GM12878 (cell line): ENCODE results near the gene SHROOM3. TPM values are rescaled to one million over a fixed set of nuclear protein-coding genes. Genes with fewer than 3 reads are reported as not detected.

ENCODE experiments used
- ATAC-seq: fragments of 200-7000 bp; cut with Tn5 transposase; 3 replicates; pipeline ENCODE4 v1.9.1; 2020; ENCODE audit warnings: mild to moderate bottlenecking, moderate library complexity
- BruUV-seq: library from RNA; stranded (reverse); fragments of 400-500 nt; replicated peaks from 2 replicates; lab custom pipeline; 2021; lab: Mats Ljungman, UMichigan
- CTCF ChIA-PET: fragments of 300-600 bp; sonication (Branson Sonifier 250); formaldehyde crosslinking; extraction: SDS; loops from one replicate; lab custom pipeline; 2021; ENCODE audit warnings: inconsistent platforms; lab: Yijun Ruan, JAX
- POLR2A ChIA-PET: fragments of 350-600 bp; formaldehyde crosslinking; extraction: SDS; loops from one replicate; lab custom pipeline; 2021; ENCODE audit warnings: inconsistent platforms; lab: Charles Lee
- RAD21 ChIA-PET: fragments of 300-600 bp; sonication (Branson Sonifier 250); formaldehyde crosslinking; loops from one replicate; lab custom pipeline; 2023; ENCODE audit warnings: antibody characterized with exemption; ENCODE audit not compliant: unreplicated experiment; lab: Charles Lee
- SMC1A ChIA-PET: fragments of 300-600 bp; sonication (Branson Sonifier 250); formaldehyde crosslinking; loops from one replicate; lab custom pipeline; 2023; ENCODE audit not compliant: unreplicated experiment, uncharacterized antibody; lab: Charles Lee
- DNase-seq: peaks from one replicate; pipeline ENCODE4 v3.0.0-alpha.2; 2011; ENCODE audit warnings: low read depth, low spot score
- FAIRE-seq: peaks from 3 replicates; lab custom pipeline; 2011; peaks lifted over from hg19 to GRCh38; lab: Jason Lieb, UNC
- H2AFZ ChIP-seq: 2 replicates; pipeline ENCODE4 v1.6.0; 2011; ENCODE audit warnings: low read depth, low read length, control low read depth; ENCODE audit not compliant: control insufficient read depth
- H3K27ac ChIP-seq: 2 replicates; pipeline ENCODE4 v1.5.1; 2011; ENCODE audit warnings: control low read depth; ENCODE audit not compliant: control insufficient read depth, insufficient read depth
- H3K27me3 ChIP-seq, 2 experiments: replicated peaks in 1 of 2; 2 replicates each; pipeline versions ENCODE4 v1.6.0 to v1.6.1; 2011; ENCODE audit warnings: low read length in 1 of 2; ENCODE audit not compliant: control insufficient read depth in 2 of 2, insufficient read depth in 2 of 2
- H3K36me3 ChIP-seq, 2 experiments: 2 replicates each; pipeline ENCODE4 v1.5.1; 2011; ENCODE audit warnings: low read length in 1 of 2; ENCODE audit not compliant: control insufficient read depth in 2 of 2, insufficient read depth in 2 of 2
- H3K4me1 ChIP-seq: 2 replicates; pipeline ENCODE4 v1.6.1; 2011; ENCODE audit warnings: mild to moderate bottlenecking, low read length, moderate library complexity, mixed read lengths; ENCODE audit not compliant: control insufficient read depth, insufficient read depth
- H3K4me2 ChIP-seq: 2 replicates; pipeline ENCODE4 v1.6.0; 2011; ENCODE audit warnings: control low read depth; ENCODE audit not compliant: control insufficient read depth, insufficient read depth
- H3K4me3 ChIP-seq: fragments of 200-600 bp; sonication (generic); 2 replicates; pipeline ENCODE4 v1.5.1; 2016
- H3K79me2 ChIP-seq: 2 replicates; pipeline ENCODE4 v1.6.0; 2011; ENCODE audit warnings: low read length; ENCODE audit not compliant: control insufficient read depth, insufficient read depth
- H3K9ac ChIP-seq: 2 replicates; pipeline ENCODE4 v1.8.0; 2011; ENCODE audit warnings: low read length, control low read depth, mixed read lengths; ENCODE audit not compliant: control insufficient read depth, insufficient read depth
- H3K9me3 ChIP-seq: replicated peaks from 3 replicates; pipeline ENCODE4 v1.5.1; 2011; ENCODE audit warnings: mild to moderate bottlenecking, low read length; ENCODE audit not compliant: control insufficient read depth, insufficient read depth
- H4K20me1 ChIP-seq: 2 replicates; pipeline ENCODE4 v1.6.0; 2011; ENCODE audit not compliant: control insufficient read depth, insufficient read depth
- BRCA1 ChIP-seq: IDR thresholded peaks from 2 replicates; pipeline ENCODE4 v1.6.1; 2011; ENCODE audit warnings: low read depth, low read length, improper control_type of control experiment
- CREM ChIP-seq: IDR thresholded peaks from 2 replicates; pipeline ENCODE4 v1.6.1; 2014; ENCODE audit warnings: antibody characterized with exemption, low read depth
- GATAD2B ChIP-seq: fragments of 450-650 bp; conservative IDR thresholded peaks from 2 replicates; pipeline ENCODE4 v1.6.1; 2017; ENCODE audit warnings: low read depth, mild to moderate bottlenecking, moderate library complexity
- HDGF ChIP-seq: fragments of 450-650 bp; IDR thresholded peaks from 2 replicates; pipeline ENCODE4 v1.6.1; 2016; ENCODE audit warnings: antibody characterized with exemption
- HSF1 ChIP-seq: fragments of 150-350 bp; IDR thresholded peaks from 2 replicates; pipeline ENCODE4 v1.6.1; 2014; ENCODE audit warnings: mild to moderate bottlenecking, low read depth, low read length
- KAT2A ChIP-seq: conservative IDR thresholded peaks from 2 replicates; pipeline ENCODE4 v1.6.1; 2011; ENCODE audit warnings: low read depth, low read length; ENCODE audit not compliant: control insufficient read depth
- MTA2 ChIP-seq: fragments of 450-650 bp; IDR thresholded peaks from 2 replicates; pipeline ENCODE4 v1.6.1; 2016; ENCODE audit warnings: low read depth, mild to moderate bottlenecking, moderate library complexity
- MXI1 ChIP-seq: fragments of 150-350 bp; IDR thresholded peaks from 2 replicates; pipeline ENCODE4 v1.6.1; 2011; ENCODE audit warnings: low read depth, mild to moderate bottlenecking, inconsistent platforms, low read length, improper control_type of control experiment
- MYB ChIP-seq: fragments of 150-350 bp; IDR thresholded peaks from 2 replicates; pipeline ENCODE4 v1.6.1; 2014; ENCODE audit warnings: mild to moderate bottlenecking, low read depth, low read length, borderline replicate concordance
- NFYB ChIP-seq: IDR thresholded peaks from 2 replicates; pipeline ENCODE4 v1.6.1; 2011; ENCODE audit warnings: low read depth, mild to moderate bottlenecking, low read length, improper control_type of control experiment, moderate library complexity; ENCODE audit not compliant: insufficient read depth
- PAX5 ChIP-seq: IDR thresholded peaks from 2 replicates; pipeline ENCODE4 v1.6.1; 2011; ENCODE audit warnings: low read depth, low read length, borderline replicate concordance
- RELB ChIP-seq: fragments of 450-650 bp; IDR thresholded peaks from 2 replicates; pipeline ENCODE4 v1.6.1; 2017; ENCODE audit warnings: low read depth, mild to moderate bottlenecking, moderate library complexity
- SREBF2 ChIP-seq: IDR thresholded peaks from 2 replicates; pipeline ENCODE4 v1.6.1; 2012; ENCODE audit warnings: mild to moderate bottlenecking, low read length
- TARDBP ChIP-seq: IDR thresholded peaks from 2 replicates; pipeline ENCODE4 v1.6.1; 2016; ENCODE audit warnings: borderline replicate concordance
- YBX1 ChIP-seq: fragments of 450-650 bp; IDR thresholded peaks from 2 replicates; pipeline ENCODE4 v1.6.1; 2016; ENCODE audit warnings: antibody characterized with exemption
- ZNF217 ChIP-seq: fragments of 450-650 bp; IDR thresholded peaks from 2 replicates; pipeline ENCODE4 v1.6.1; 2017; ENCODE audit warnings: antibody characterized with exemption, mild to moderate bottlenecking
- ZNF274 ChIP-seq: IDR thresholded peaks from one replicate; pipeline ENCODE4 v1.8.0; 2011; ENCODE audit not compliant: insufficient read length, insufficient read depth
- WGBS: methylation state at CpG from one replicate; pipeline ENCODE4 v1.1.6; 2016; ENCODE audit warnings: low lambda C conversion rate; ENCODE audit not compliant: insufficient replicate concordance, insufficient coverage; ENCODE audit errors: missing lambda C conversion rate; 5-methylcytosine and 5-hydroxymethylcytosine counted together
- in situ Hi-C: fragments of 300-500 bp; cut with MboI; formaldehyde crosslinking; loops from 9 replicates; pipeline ENCODE4 v1.14.3; 2018; ENCODE audit warnings: mixed read lengths
- intact Hi-C: fragments of 100-400 bp; cut with micrococcal nuclease; formaldehyde crosslinking; loops from one replicate; pipeline ENCODE4 v1.14.2; 2022; ENCODE audit not compliant: unreplicated experiment
- polyA plus RNA-seq, 11 experiments: library from polyadenylated mRNA; depleted of rRNA in 4 of 11; unstranded in 6 of 11; stranded (reverse) in 5 of 11; fragments of >200 nt; fragmentation: Nextera tagmentation in 4 of 11; fragmentation: Illumina TruSeq in 1 of 11; extraction: Ambion mirVana in 4 of 11; extraction: Trizol in 1 of 11; gene quantifications; 1 replicate in 1 of 11; 2 replicates in 10 of 11; pipeline versions ENCODE4 v1.2.1 to v1.2.3, GENCODE V29; 2011 to 2016; ENCODE audit warnings: inconsistent platforms in 2 of 11, missing spikeins in 2 of 11, low read depth in 1 of 11
- total RNA-seq, 4 experiments: library from RNA; depleted of rRNA in 3 of 4; stranded (reverse); fragments of >200 nt in 3 of 4; fragmentation: Illumina TruSeq in 1 of 4; extraction: Trizol in 1 of 4; gene quantifications; 2 replicates each; pipeline versions ENCODE4 v1.2.1 to v1.2.3, GENCODE V29; 2013 to 2021
- TF ChIP-seq, protein P1 (sequence below): fragments of 450-650 bp; IDR thresholded peaks from 2 replicates; pipeline ENCODE4 v1.6.1; 2014; ENCODE audit warnings: mild to moderate bottlenecking
- TF ChIP-seq, protein P2 (sequence below): IDR thresholded peaks from 2 replicates; pipeline ENCODE4 v1.6.1; 2012; ENCODE audit warnings: low read depth, low read length, improper control_type of control experiment

Gene SHROOM3
- total and polyA plus RNA-seq, 10 of the 15 experiments (the other 5 are each of a cell fraction or from before 2014, with no cell fraction given): under 0.01 to 0.29 (median 0.08) TPM; not detected in 1

GRCh38 chr4:76658231-76659102 is 223.4 kb downstream of the SHROOM3 start (continued):
- TF ChIP-seq KAT2A (no peak), RELB (no peak), MTA2 (no peak), BRCA1 (no peak), SREBF2 (no peak), GATAD2B (no peak)

- no peaks in the 10 kb centered on the region for H3K79me2 ChIP-seq
- no TSS peak for BruUV-seq
- no peak for FAIRE-seq
- no peaks in the 10 kb centered on the region for H3K9me3 ChIP-seq
- intact Hi-C loops (no loop called here), in situ Hi-C loops (no loop called here)
- DNase-seq: no peak
- RAD21 ChIA-PET: no interaction called here
- H3K9ac ChIP-seq: no peak overlapping the region
- ATAC-seq: no peak
- CTCF ChIA-PET: no interaction called here
- POLR2A ChIA-PET: no interaction called here
- H3K27me3 ChIP-seq: no peaks in the 10 kb centered on the region
- no peaks in the 10 kb centered on the region for H3K36me3 ChIP-seq
- no peaks in the 10 kb centered on the region for H3K4me1 ChIP-seq
- no peak overlapping the region for H2AFZ ChIP-seq
- no peak overlapping the region for H3K27ac ChIP-seq
- H3K4me3 ChIP-seq: no peak overlapping the region
- SMC1A ChIA-PET: no interaction called here
- whole genome bisulfite sequencing: 47% methylated on average over 1 of the region's 1 CpG
- H3K4me2 ChIP-seq: no peak overlapping the region
- no peaks in the 10 kb centered on the region for H4K20me1 ChIP-seq
- TF ChIP-seq, protein P1, sequence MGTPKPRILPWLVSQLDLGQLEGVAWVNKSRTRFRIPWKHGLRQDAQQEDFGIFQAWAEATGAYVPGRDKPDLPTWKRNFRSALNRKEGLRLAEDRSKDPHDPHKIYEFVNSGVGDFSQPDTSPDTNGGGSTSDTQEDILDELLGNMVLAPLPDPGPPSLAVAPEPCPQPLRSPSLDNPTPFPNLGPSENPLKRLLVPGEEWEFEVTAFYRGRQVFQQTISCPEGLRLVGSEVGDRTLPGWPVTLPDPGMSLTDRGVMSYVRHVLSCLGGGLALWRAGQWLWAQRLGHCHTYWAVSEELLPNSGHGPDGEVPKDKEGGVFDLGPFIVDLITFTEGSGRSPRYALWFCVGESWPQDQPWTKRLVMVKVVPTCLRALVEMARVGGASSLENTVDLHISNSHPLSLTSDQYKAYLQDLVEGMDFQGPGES: no peak
- TF ChIP-seq MYB (no peak), PAX5 (no peak), ZNF274 (no peak), ZNF217 (no peak), TARDBP (no peak), MXI1 (no peak), HDGF (no peak), CREM (no peak), YBX1 (no peak), NFYB (no peak), HSF1 (no peak)
- TF ChIP-seq, protein P2, sequence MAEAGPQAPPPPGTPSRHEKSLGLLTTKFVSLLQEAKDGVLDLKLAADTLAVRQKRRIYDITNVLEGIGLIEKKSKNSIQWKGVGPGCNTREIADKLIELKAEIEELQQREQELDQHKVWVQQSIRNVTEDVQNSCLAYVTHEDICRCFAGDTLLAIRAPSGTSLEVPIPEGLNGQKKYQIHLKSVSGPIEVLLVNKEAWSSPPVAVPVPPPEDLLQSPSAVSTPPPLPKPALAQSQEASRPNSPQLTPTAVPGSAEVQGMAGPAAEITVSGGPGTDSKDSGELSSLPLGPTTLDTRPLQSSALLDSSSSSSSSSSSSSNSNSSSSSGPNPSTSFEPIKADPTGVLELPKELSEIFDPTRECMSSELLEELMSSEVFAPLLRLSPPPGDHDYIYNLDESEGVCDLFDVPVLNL: no peak
Observed at GRCh38 chr4:76659103-76659490, 224.1 kb downstream of the SHROOM3 start.
